22Rv1 (cell line): ENCODE data around the gene CASP12.

Source experiments
- ZFX ChIP-seq: fragments of 450-650 bp; IDR thresholded peaks from 2 replicates; pipeline ENCODE4 v1.6.1; 2017; ENCODE audit warnings: antibody characterized with exemption, borderline replicate concordance
- TF ChIP-seq, protein P1 (sequence below): fragments of 450-650 bp; IDR thresholded peaks from 2 replicates; pipeline ENCODE4 v1.5.1; 2017; ENCODE audit warnings: mild to moderate bottlenecking

DNA sequence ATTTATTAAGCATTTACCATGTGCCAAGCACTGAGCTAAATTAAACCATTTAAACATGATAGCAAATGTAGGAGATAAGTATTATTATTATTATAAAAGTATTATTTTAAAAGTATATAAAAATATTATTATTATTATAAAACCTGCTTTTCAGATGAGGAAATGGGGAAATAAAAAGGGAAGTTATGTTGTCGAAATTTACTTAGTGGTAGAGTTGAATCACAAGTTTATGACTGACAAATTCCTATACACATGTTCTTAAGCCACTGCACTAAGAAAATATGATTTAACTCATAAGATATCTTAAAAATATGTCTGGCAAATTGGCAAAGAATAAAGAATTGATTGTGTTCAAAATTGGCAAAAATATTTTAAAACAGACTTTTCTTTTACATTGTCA is 53.8 kb downstream of the CASP12 start:
- TF ChIP-seq, protein P1, sequence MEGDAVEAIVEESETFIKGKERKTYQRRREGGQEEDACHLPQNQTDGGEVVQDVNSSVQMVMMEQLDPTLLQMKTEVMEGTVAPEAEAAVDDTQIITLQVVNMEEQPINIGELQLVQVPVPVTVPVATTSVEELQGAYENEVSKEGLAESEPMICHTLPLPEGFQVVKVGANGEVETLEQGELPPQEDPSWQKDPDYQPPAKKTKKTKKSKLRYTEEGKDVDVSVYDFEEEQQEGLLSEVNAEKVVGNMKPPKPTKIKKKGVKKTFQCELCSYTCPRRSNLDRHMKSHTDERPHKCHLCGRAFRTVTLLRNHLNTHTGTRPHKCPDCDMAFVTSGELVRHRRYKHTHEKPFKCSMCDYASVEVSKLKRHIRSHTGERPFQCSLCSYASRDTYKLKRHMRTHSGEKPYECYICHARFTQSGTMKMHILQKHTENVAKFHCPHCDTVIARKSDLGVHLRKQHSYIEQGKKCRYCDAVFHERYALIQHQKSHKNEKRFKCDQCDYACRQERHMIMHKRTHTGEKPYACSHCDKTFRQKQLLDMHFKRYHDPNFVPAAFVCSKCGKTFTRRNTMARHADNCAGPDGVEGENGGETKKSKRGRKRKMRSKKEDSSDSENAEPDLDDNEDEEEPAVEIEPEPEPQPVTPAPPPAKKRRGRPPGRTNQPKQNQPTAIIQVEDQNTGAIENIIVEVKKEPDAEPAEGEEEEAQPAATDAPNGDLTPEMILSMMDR = no peak
- TF ChIP-seq ZFX = no peak
